Activated CD4-positive, alpha-beta T cell treated with anti-CD3 and anti-CD28 coated beads for 36 hours (primary cell): Measurements from ENCODE around the gene CDS1. TPM values are rescaled to one million over a fixed set of nuclear protein-coding genes. Genes with fewer than 3 reads are reported as not detected.

Source experiments
- ATAC-seq: fragments of 200-7000 bp; cut with Tn5 transposase; one replicate; pipeline ENCODE4 v1.10.0; 2021; ENCODE audit warnings: mild to moderate bottlenecking, moderate library complexity
- CTCF ChIA-PET: fragments of 350-600 bp; sonication (Branson Sonifier 250); formaldehyde crosslinking; loops from one replicate; lab custom pipeline; 2021; ENCODE audit warnings: antibody characterized with exemption; lab: Charles Lee
- POLR2A ChIA-PET: fragments of 350-600 bp; sonication (Branson Sonifier 250); formaldehyde crosslinking; loops from one replicate; lab custom pipeline; 2021; ENCODE audit warnings: antibody characterized with exemption, inconsistent platforms; lab: Charles Lee
- DNase-seq: peaks from one replicate; pipeline ENCODE4 v3.0.0-alpha.2; 2020
- H3K27ac Mint-ChIP-seq: one replicate; pipeline ENCODE4 v1.8.0; 2021; ENCODE audit warnings: mixed read lengths
- H3K27me3 Mint-ChIP-seq: one replicate; pipeline ENCODE4 v1.8.0; 2021; ENCODE audit warnings: mixed read lengths
- H3K36me3 Mint-ChIP-seq: one replicate; pipeline ENCODE4 v1.8.0; 2021; ENCODE audit warnings: low read depth, mixed read lengths
- H3K4me1 Mint-ChIP-seq: one replicate; pipeline ENCODE4 v1.8.0; 2021; ENCODE audit warnings: mixed read lengths
- H3K4me3 Mint-ChIP-seq: one replicate; pipeline ENCODE4 v1.8.0; 2021; ENCODE audit warnings: mild to moderate bottlenecking, moderate library complexity, mixed read lengths
- H3K9me3 Mint-ChIP-seq: one replicate; pipeline ENCODE4 v1.8.0; 2021; ENCODE audit warnings: low read depth, mixed read lengths
- intact Hi-C, 2 experiments: fragments of 100-400 bp; cut with DNase I in 1 of 2; cut with micrococcal nuclease in 1 of 2; formaldehyde crosslinking; loops; one replicate each; pipeline versions ENCODE4 v1.14.2 to v1.15.1; 2022 to 2024; cut with DNase I, micrococcal nuclease
- total RNA-seq, 2 experiments: library from RNA; stranded (reverse); gene quantifications; one replicate each; pipeline ENCODE4 v1.2.3, GENCODE V29; 2021

Gene CDS1
- total RNA-seq, 2 experiments from 2014 or later: 0.12 to 0.21 TPM

- H3K4me3 Mint-ChIP-seq: no peak overlapping the region
- POLR2A ChIA-PET: no interaction called here
Observed at GRCh38 chr4:84614891-84615290, 32.0 kb downstream of the CDS1 start.

GRCh38 chr4:84615355-84615754, 32.4 kb downstream of the CDS1 start:
- DNase-seq (no peak), ATAC-seq (no peak)
- no peaks in the 10 kb centered on the region for H3K36me3 Mint-ChIP-seq
- H3K4me3 Mint-ChIP-seq: no peak overlapping the region
- no peaks in the 10 kb centered on the region for H3K4me1 Mint-ChIP-seq
- no peaks in the 10 kb centered on the region for H3K9me3 Mint-ChIP-seq
- no peaks in the 10 kb centered on the region for H3K27me3 Mint-ChIP-seq
- ChIA-PET CTCF (no interaction called here), POLR2A (no interaction called here)
- intact Hi-C loops: no loop called here
- H3K27ac Mint-ChIP-seq: no peak overlapping the region

More at GRCh38 chr4:84614891-84615290, 32.0 kb downstream of the CDS1 start:
- DNase-seq (no peak), ATAC-seq (no peak)
- intact Hi-C loops: no loop called here
- no peaks in the 10 kb centered on the region for H3K9me3 Mint-ChIP-seq
- no peaks in the 10 kb centered on the region for H3K36me3 Mint-ChIP-seq
- H3K4me1 Mint-ChIP-seq: no peaks in the 10 kb centered on the region
- no peak overlapping the region for H3K27ac Mint-ChIP-seq
- CTCF ChIA-PET: no interaction called here
- no peaks in the 10 kb centered on the region for H3K27me3 Mint-ChIP-seq

- no peaks in the 10 kb centered on the region for H3K27me3 Mint-ChIP-seq
- CTCF ChIA-PET: no interaction called here
- no peak for DNase-seq
Observed at GRCh38 chr4:84622959-84623358, 40.0 kb downstream of the CDS1 start.

GRCh38 chr4:84623661-84624060, 40.7 kb downstream of the CDS1 start:
- ChIA-PET CTCF (no interaction called here), POLR2A (no interaction called here)
- intact Hi-C loops: no loop called here
- DNase-seq (no peak), ATAC-seq (no peak)
- H3K4me1 Mint-ChIP-seq: no peaks in the 10 kb centered on the region
- no peak overlapping the region for H3K4me3 Mint-ChIP-seq
- H3K36me3 Mint-ChIP-seq: peaks cover 2% of the 10 kb centered on the region
- H3K27me3 Mint-ChIP-seq: no peaks in the 10 kb centered on the region
- no peaks in the 10 kb centered on the region for H3K9me3 Mint-ChIP-seq
- no peak overlapping the region for H3K27ac Mint-ChIP-seq

More at GRCh38 chr4:84622959-84623358, 40.0 kb downstream of the CDS1 start:
- H3K27ac Mint-ChIP-seq: no peak overlapping the region
- no peak overlapping the region for H3K4me3 Mint-ChIP-seq
- intact Hi-C loops: no loop called here
- H3K36me3 Mint-ChIP-seq: peaks cover 2% of the 10 kb centered on the region
- H3K4me1 Mint-ChIP-seq: no peaks in the 10 kb centered on the region
- H3K9me3 Mint-ChIP-seq: no peaks in the 10 kb centered on the region
- ATAC-seq: no peak
- POLR2A ChIA-PET: no interaction called here

- H3K4me1 Mint-ChIP-seq: no peaks in the 10 kb centered on the region
- no peaks in the 10 kb centered on the region for H3K27me3 Mint-ChIP-seq
- H3K4me3 Mint-ChIP-seq: no peak overlapping the region
- no peak for ATAC-seq
- peaks cover 2% of the 10 kb centered on the region for H3K36me3 Mint-ChIP-seq
- CTCF ChIA-PET: no interaction called here
- POLR2A ChIA-PET: no interaction called here
- DNase-seq: no peak
- intact Hi-C loops: no loop called here
- H3K27ac Mint-ChIP-seq: no peak overlapping the region
- no peaks in the 10 kb centered on the region for H3K9me3 Mint-ChIP-seq
Observed at GRCh38 chr4:84626673-84627072, 43.7 kb downstream of the CDS1 start.

GRCh38 chr4:84631573-84631972, 48.6 kb downstream of the CDS1 start:
- no peaks in the 10 kb centered on the region for H3K4me1 Mint-ChIP-seq
- H3K9me3 Mint-ChIP-seq: peaks cover 3% of the 10 kb centered on the region
- no peaks in the 10 kb centered on the region for H3K27me3 Mint-ChIP-seq
- H3K4me3 Mint-ChIP-seq: no peak overlapping the region
- no peak for DNase-seq
- ChIA-PET POLR2A (no interaction called here), CTCF (no interaction called here)
- no peak for ATAC-seq
- peaks cover 2% of the 10 kb centered on the region for H3K36me3 Mint-ChIP-seq
- intact Hi-C loops: no loop called here
- H3K27ac Mint-ChIP-seq: no peak overlapping the region

GRCh38 chr4:84632092-84632491, 49.2 kb downstream of the CDS1 start:
- no peak overlapping the region for H3K4me3 Mint-ChIP-seq
- H3K27me3 Mint-ChIP-seq: no peaks in the 10 kb centered on the region
- DNase-seq (no peak), ATAC-seq (no peak)
- intact Hi-C loops: no loop called here
- H3K4me1 Mint-ChIP-seq: no peaks in the 10 kb centered on the region
- no peak overlapping the region for H3K27ac Mint-ChIP-seq
- peaks cover 3% of the 10 kb centered on the region for H3K9me3 Mint-ChIP-seq
- H3K36me3 Mint-ChIP-seq: peaks cover 2% of the 10 kb centered on the region
- ChIA-PET CTCF (no interaction called here), POLR2A (no interaction called here)

- ATAC-seq (no peak), DNase-seq (no peak)
- H3K4me1 Mint-ChIP-seq: no peaks in the 10 kb centered on the region
- H3K9me3 Mint-ChIP-seq: peaks cover 3% of the 10 kb centered on the region
- intact Hi-C loops: no loop called here
- H3K36me3 Mint-ChIP-seq: peaks cover 2% of the 10 kb centered on the region
- no peak overlapping the region for H3K4me3 Mint-ChIP-seq
- no peak overlapping the region for H3K27ac Mint-ChIP-seq
- CTCF ChIA-PET: interaction anchor here (0.6 kb wide), 1 partner anchor 200 kb away, joined by 3 read pairs; no protein-coding TSS in a partner anchor
- POLR2A ChIA-PET: no interaction called here
- H3K27me3 Mint-ChIP-seq: no peaks in the 10 kb centered on the region
Observed at GRCh38 chr4:84634961-84635360, 52.0 kb downstream of the CDS1 start.

- ChIA-PET CTCF (no interaction called here), POLR2A (no interaction called here)
- Mint-ChIP-seq H3K4me3 (no peak overlapping the region), H3K9me3 (peaks cover 3% of the 10 kb centered on the region), H3K27me3 (no peaks in the 10 kb centered on the region), H3K27ac (no peak overlapping the region), H3K4me1 (no peaks in the 10 kb centered on the region), H3K36me3 (peaks cover 2% of the 10 kb centered on the region)
- ATAC-seq: no peak
- no peak for DNase-seq
- intact Hi-C loops: no loop called here
Observed at GRCh38 chr4:84638092-84638491, 55.2 kb downstream of the CDS1 start.

GRCh38 chr4:84639145-84639544, 56.2 kb downstream of the CDS1 start:
- no peaks in the 10 kb centered on the region for H3K4me1 Mint-ChIP-seq
- ChIA-PET CTCF (interaction anchor here (0.6 to 1.8 kb wide), 2 partner anchors 15 to 112 kb away, joined by 3 to 4 read pairs; no protein-coding TSS in a partner anchor), POLR2A (no interaction called here)
- DNase-seq (no peak), ATAC-seq (no peak)
- peaks cover 2% of the 10 kb centered on the region for H3K36me3 Mint-ChIP-seq
- no peak overlapping the region for H3K4me3 Mint-ChIP-seq
- H3K9me3 Mint-ChIP-seq: peaks cover 3% of the 10 kb centered on the region
- intact Hi-C loops: no loop called here
- no peak overlapping the region for H3K27ac Mint-ChIP-seq
- H3K27me3 Mint-ChIP-seq: no peaks in the 10 kb centered on the region

GRCh38 chr4:84644087-84644486, 61.2 kb downstream of the CDS1 start:
- Mint-ChIP-seq H3K4me3 (no peak overlapping the region), H3K27ac (no peak overlapping the region), H3K4me1 (no peaks in the 10 kb centered on the region), H3K27me3 (no peaks in the 10 kb centered on the region), H3K9me3 (no peaks in the 10 kb centered on the region), H3K36me3 (no peaks in the 10 kb centered on the region)
- ChIA-PET CTCF (interaction anchor here (0.6 kb wide), 1 partner anchor 203 kb away, joined by 4 read pairs; no protein-coding TSS in a partner anchor), POLR2A (no interaction called here)
- DNase-seq (no peak), ATAC-seq (no peak)
- intact Hi-C loops: no loop called here

GRCh38 chr4:84647312-84647884, 64.5 kb downstream of the CDS1 start:
- Mint-ChIP-seq H3K27me3 (no peaks in the 10 kb centered on the region), H3K36me3 (no peaks in the 10 kb centered on the region), H3K27ac (no peak overlapping the region), H3K4me1 (no peaks in the 10 kb centered on the region), H3K4me3 (no peak overlapping the region), H3K9me3 (no peaks in the 10 kb centered on the region)
- ATAC-seq (no peak), DNase-seq (no peak)
- ChIA-PET CTCF (no interaction called here), POLR2A (no interaction called here)
- intact Hi-C loops: no loop called here
